Osteoblast (primary cell): ENCODE data around the gene HCFC1. TPM values are rescaled to one million over a fixed set of nuclear protein-coding genes. Genes with fewer than 3 reads are reported as not detected.

Experiments used
- DNase-seq: peaks from one replicate; pipeline ENCODE4 v3.0.0; 2011; ENCODE audit warnings: low spot score, mixed read lengths; ENCODE audit not compliant: insufficient read length; ENCODE audit errors: missing footprints
- H2AFZ ChIP-seq: 2 replicates; pipeline ENCODE4 v1.6.0; 2011; ENCODE audit warnings: mild to moderate bottlenecking, low read length
- H3K27ac ChIP-seq: 2 replicates; pipeline ENCODE4 v1.5.1; 2011; ENCODE audit warnings: mild to moderate bottlenecking, low read depth, low read length, moderate library complexity
- H3K27me3 ChIP-seq: 2 replicates; pipeline ENCODE4 v1.6.0; 2012; ENCODE audit warnings: mild to moderate bottlenecking, control low read depth, inconsistent platforms, low read length, moderate library complexity; ENCODE audit not compliant: insufficient read depth
- H3K36me3 ChIP-seq: 2 replicates; pipeline ENCODE4 v1.5.1; 2011; ENCODE audit warnings: mild to moderate bottlenecking, low read length, control low read depth, moderate library complexity; ENCODE audit not compliant: insufficient read depth
- H3K4me1 ChIP-seq: 2 replicates; pipeline ENCODE4 v1.5.1; 2011; ENCODE audit warnings: mild to moderate bottlenecking, low read length, control low read depth, moderate library complexity; ENCODE audit not compliant: insufficient read depth
- H3K4me2 ChIP-seq: 2 replicates; pipeline ENCODE4 v1.6.0; 2011; ENCODE audit warnings: mild to moderate bottlenecking, low read length; ENCODE audit not compliant: insufficient read depth
- H3K4me3 ChIP-seq: fragments of 200-600 bp; sonication (generic); 3 replicates; pipeline ENCODE4 v1.5.1; 2012; ENCODE audit warnings: mild to moderate bottlenecking, low read length, inconsistent platforms; ENCODE audit not compliant: insufficient read depth
- H3K79me2 ChIP-seq: 2 replicates; pipeline ENCODE4 v1.6.0; 2012; ENCODE audit warnings: mild to moderate bottlenecking, low read length, control low read depth, inconsistent platforms; ENCODE audit not compliant: insufficient read depth
- H3K9me3 ChIP-seq: 2 replicates; pipeline ENCODE4 v1.5.1; 2011; ENCODE audit warnings: low read depth, low read length, control low read depth
- H4K20me1 ChIP-seq: 2 replicates; pipeline ENCODE4 v1.6.0; 2012; ENCODE audit warnings: mild to moderate bottlenecking, low read length, control low read depth; ENCODE audit not compliant: insufficient read depth
- CTCF ChIP-seq: IDR thresholded peaks from 2 replicates; pipeline ENCODE4 v1.5.1; 2011; ENCODE audit warnings: mild to moderate bottlenecking, low read depth, low read length, moderate library complexity; ENCODE audit errors: extremely low read depth
- total RNA-seq: library from RNA; depleted of rRNA; stranded (reverse); fragments of >200 nt; gene quantifications from 2 replicates; pipeline ENCODE4 v1.2.3, GENCODE V29; 2012

HCFC1 gene
- total RNA-seq, 1 donor: 24.6 TPM

- Histone ChIP-seq H3K27ac (no peak overlapping the region), H3K9me3 (no peaks in the 10 kb centered on the region), H4K20me1 (no peaks in the 10 kb centered on the region), H3K4me2 (no peak overlapping the region), H2AFZ (no peak overlapping the region), H3K36me3 (peaks cover 27% of the 10 kb centered on the region), H3K79me2 (no peaks in the 10 kb centered on the region), H3K4me3 (no peak overlapping the region), H3K27me3 (no peaks in the 10 kb centered on the region), H3K4me1 (no peaks in the 10 kb centered on the region)
- peak; percentile 98 for DNase-seq
- peak; percentile 90 for TF ChIP-seq CTCF
Observed at GRCh38 chrX:153947009-153947769, 24.4 kb downstream of the HCFC1 start.

- Histone ChIP-seq H3K79me2 (no peaks in the 10 kb centered on the region), H3K27ac (no peak overlapping the region), H3K36me3 (peaks cover 20% of the 10 kb centered on the region), H3K4me3 (no peak overlapping the region), H3K4me2 (no peak overlapping the region), H2AFZ (no peak overlapping the region), H3K9me3 (no peaks in the 10 kb centered on the region), H3K4me1 (no peaks in the 10 kb centered on the region), H4K20me1 (no peaks in the 10 kb centered on the region), H3K27me3 (no peaks in the 10 kb centered on the region)
- DNase-seq: no peak
- TF ChIP-seq CTCF: no peak
Observed at GRCh38 chrX:153945956-153946943, 25.4 kb downstream of the HCFC1 start.

- Histone ChIP-seq H2AFZ (no peak overlapping the region), H3K9me3 (no peaks in the 10 kb centered on the region), H3K79me2 (no peaks in the 10 kb centered on the region), H3K27ac (no peak overlapping the region), H3K4me1 (no peaks in the 10 kb centered on the region), H3K4me2 (no peak overlapping the region), H3K4me3 (peak overlapping the region; percentile 51), H4K20me1 (no peaks in the 10 kb centered on the region), H3K36me3 (peaks cover 6% of the 10 kb centered on the region), H3K27me3 (peaks cover 5% of the 10 kb centered on the region)
- TF ChIP-seq CTCF: no peak
- DNase-seq: no peak
Observed at GRCh38 chrX:153944800-153945150, 26.8 kb downstream of the HCFC1 start.
